ENCODE data around the gene TRIM56.

TRIM56 gene

DNA sequence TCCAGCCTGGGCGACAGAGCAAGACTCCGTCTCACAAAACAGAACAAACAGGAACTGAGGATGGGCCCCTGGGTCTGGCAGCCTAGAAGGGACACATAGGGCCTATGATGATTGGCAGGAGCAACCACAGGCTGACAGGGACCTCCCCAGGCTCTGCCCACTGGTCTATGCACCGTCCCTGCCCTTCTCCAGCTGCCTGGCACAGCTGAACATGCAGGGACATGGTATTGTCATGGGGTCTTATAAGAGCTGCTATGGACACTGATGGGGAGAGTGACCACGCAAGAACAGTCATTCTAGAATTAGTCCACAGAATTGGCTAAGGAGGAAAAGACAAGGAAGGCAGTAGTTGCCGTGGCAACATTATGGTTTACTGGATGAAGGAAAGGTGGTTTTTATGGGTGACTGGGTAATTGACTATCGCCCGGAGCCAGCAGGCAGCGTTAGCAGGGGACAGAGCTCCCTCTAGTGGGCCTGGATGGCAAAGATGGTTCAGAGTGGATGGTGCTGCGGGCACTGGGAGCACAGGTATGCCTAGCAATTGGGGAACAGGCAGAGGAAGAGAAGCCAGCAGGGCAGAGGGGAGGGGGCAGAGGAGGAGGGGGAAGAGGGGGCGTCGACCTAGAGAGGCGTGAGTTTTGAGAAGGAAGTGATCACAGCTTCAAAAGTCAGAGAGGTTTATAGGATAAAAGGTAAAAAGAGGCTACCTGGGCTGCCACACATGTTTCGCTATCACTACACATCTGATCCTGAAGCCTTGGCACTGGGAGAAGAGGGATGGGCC is 7.8 kb upstream of the TRIM56 start:
- Histone ChIP-seq H3K27me3 (ENCODE audit: insufficient read depth, low read depth) (peaks cover 51% of the 10 kb centered on the region), H3K9ac (no peak overlapping the region), H3K36me3 (ENCODE audit: insufficient read depth) (no peaks in the 10 kb centered on the region), H3K27ac (no peak overlapping the region), H3K4me3 (IDR thresholded peaks at IDR 0.05; ENCODE audit: insufficient read depth, low read depth, low read length) (no peak overlapping the region), H4K20me1 (ENCODE audit: insufficient read depth) (no peaks in the 10 kb centered on the region), H3K79me2 (ENCODE audit: insufficient read depth, low read depth) (no peaks in the 10 kb centered on the region), H3K4me1 (ENCODE audit: low read depth, poor library complexity, severe bottlenecking) (no peaks in the 10 kb centered on the region), H3K4me2 (no peak overlapping the region), H2AFZ (ENCODE audit: low read depth) (no peak overlapping the region)
- TF ChIP-seq, protein P1, sequence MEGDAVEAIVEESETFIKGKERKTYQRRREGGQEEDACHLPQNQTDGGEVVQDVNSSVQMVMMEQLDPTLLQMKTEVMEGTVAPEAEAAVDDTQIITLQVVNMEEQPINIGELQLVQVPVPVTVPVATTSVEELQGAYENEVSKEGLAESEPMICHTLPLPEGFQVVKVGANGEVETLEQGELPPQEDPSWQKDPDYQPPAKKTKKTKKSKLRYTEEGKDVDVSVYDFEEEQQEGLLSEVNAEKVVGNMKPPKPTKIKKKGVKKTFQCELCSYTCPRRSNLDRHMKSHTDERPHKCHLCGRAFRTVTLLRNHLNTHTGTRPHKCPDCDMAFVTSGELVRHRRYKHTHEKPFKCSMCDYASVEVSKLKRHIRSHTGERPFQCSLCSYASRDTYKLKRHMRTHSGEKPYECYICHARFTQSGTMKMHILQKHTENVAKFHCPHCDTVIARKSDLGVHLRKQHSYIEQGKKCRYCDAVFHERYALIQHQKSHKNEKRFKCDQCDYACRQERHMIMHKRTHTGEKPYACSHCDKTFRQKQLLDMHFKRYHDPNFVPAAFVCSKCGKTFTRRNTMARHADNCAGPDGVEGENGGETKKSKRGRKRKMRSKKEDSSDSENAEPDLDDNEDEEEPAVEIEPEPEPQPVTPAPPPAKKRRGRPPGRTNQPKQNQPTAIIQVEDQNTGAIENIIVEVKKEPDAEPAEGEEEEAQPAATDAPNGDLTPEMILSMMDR (conservative IDR thresholded peaks at IDR 0.05; ENCODE audit: low read depth, low read length), result peak; percentile 88

DNA sequence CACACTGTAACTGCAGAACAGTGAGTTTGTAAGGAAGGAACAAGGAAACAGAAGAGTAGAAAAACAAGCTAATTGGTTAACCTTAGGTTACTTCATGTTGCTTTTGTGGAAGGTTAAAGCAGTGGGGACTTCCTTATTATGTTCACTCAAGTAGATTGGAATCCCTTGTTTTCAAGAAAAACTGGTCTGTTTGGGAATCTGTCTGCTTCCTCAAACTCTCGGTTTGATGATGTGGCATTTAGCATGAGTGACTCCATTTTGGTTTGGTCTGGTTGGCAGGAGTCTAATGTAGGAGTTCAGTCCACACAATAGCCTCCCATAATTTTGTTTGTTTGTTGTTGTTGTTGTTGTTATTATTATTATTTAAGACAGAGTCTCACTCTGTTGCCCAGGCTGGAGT is 3.8 kb upstream of the TRIM56 start:
- H3K27me3 ChIP-seq (ENCODE audit: insufficient read depth, low read depth), result peaks cover 13% of the 10 kb centered on the region; the same call in 1 of the 2 replicates
- H4K20me1 ChIP-seq (ENCODE audit: insufficient read depth), result no peaks in the 10 kb centered on the region
- H3K4me1 ChIP-seq (ENCODE audit: low read depth, poor library complexity, severe bottlenecking), result peaks cover 17% of the 10 kb centered on the region
- H3K79me2 ChIP-seq (ENCODE audit: insufficient read depth, low read depth), result peaks cover 11% of the 10 kb centered on the region
- H2AFZ ChIP-seq (ENCODE audit: low read depth), result no peak overlapping the region
- no peak overlapping the region for H3K27ac ChIP-seq
- H3K4me3 ChIP-seq (IDR thresholded peaks at IDR 0.05; ENCODE audit: insufficient read depth, low read depth, low read length), result no peak overlapping the region
- H3K36me3 ChIP-seq (ENCODE audit: insufficient read depth), result no peaks in the 10 kb centered on the region
- TF ChIP-seq, protein P1 (conservative IDR thresholded peaks at IDR 0.05; ENCODE audit: low read depth, low read length), result no peak
- no peak overlapping the region for H3K9ac ChIP-seq
- no peak overlapping the region for H3K4me2 ChIP-seq

DNA sequence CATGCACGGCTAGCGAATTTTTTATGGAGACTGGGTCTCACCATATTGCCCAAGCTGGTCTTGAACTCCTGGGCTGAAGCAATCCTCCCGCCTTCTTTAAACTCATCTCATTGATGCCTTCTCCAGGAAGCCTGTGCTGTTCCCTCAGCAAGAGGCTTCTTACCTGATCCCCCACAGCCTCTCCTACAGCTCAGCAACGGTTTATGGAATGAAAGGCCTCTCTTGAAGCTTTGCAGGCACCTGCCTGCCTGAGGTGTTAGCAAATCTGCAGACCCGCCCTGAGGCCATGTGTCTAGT is 468 bp upstream of the TRIM56 start:
- Histone ChIP-seq H3K9ac (peak overlapping the region; percentile 90), H2AFZ (ENCODE audit: low read depth) (peak overlapping the region; percentile 73)

GRCh38 chr7:101087334-101088068 is 2.2 kb downstream of the TRIM56 start:
- Histone ChIP-seq H3K27me3 (ENCODE audit: insufficient read depth, low read depth) (no peaks in the 10 kb centered on the region), H4K20me1 (ENCODE audit: insufficient read depth) (no peaks in the 10 kb centered on the region), H2AFZ (ENCODE audit: low read depth) (no peak overlapping the region), H3K4me2 (no peak overlapping the region), H3K36me3 (ENCODE audit: insufficient read depth) (no peaks in the 10 kb centered on the region), H3K4me3 (IDR thresholded peaks at IDR 0.05; ENCODE audit: insufficient read depth, low read depth, low read length) (no peak overlapping the region), H3K9ac (no peak overlapping the region), H3K27ac (no peak overlapping the region), H3K4me1 (ENCODE audit: low read depth, poor library complexity, severe bottlenecking) (peaks cover 20% of the 10 kb centered on the region), H3K79me2 (ENCODE audit: insufficient read depth, low read depth) (peaks cover 19% of the 10 kb centered on the region)
- TF ChIP-seq, protein P1 (conservative IDR thresholded peaks at IDR 0.05; ENCODE audit: low read depth, low read length), result no peak

More for the DNA sequence above, 468 bp upstream of the TRIM56 start:
- Histone ChIP-seq H3K4me3 (IDR thresholded peaks at IDR 0.05; ENCODE audit: insufficient read depth, low read depth, low read length) (no peak overlapping the region), H3K27me3 (ENCODE audit: insufficient read depth, low read depth) (no peaks in the 10 kb centered on the region; the same call in 1 of the 2 replicates), H3K4me2 (peak overlapping the region; percentile 98), H3K36me3 (ENCODE audit: insufficient read depth) (no peaks in the 10 kb centered on the region), H3K79me2 (ENCODE audit: insufficient read depth, low read depth) (peaks cover 19% of the 10 kb centered on the region), H4K20me1 (ENCODE audit: insufficient read depth) (no peaks in the 10 kb centered on the region), H3K27ac (peak overlapping the region; percentile 77), H3K4me1 (ENCODE audit: low read depth, poor library complexity, severe bottlenecking) (peaks cover 20% of the 10 kb centered on the region)
- TF ChIP-seq, protein P1 (conservative IDR thresholded peaks at IDR 0.05; ENCODE audit: low read depth, low read length), result no peak

Measured in KMS-11 (cell line).